ENCODE results near the gene KLHL36.

DNA sequence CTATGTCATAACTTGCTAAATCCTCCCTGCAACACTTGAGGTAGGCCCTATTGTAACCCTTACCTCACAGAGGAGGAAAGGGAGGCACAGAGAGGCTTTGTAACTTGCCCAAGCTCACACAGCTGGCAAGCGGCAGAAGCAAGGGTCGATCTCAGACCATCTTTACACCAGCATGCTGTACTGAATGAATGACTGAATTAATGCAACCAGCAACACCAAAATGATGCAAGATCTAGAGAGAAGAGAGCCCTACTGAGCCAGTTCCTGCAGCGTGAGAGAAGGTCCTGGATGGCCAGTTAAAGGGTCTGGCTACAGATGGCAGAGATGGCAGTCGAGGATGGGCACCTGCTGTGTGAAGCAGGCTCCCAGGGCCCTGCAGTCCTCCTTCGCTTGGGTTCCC lies 8.2 kb upstream of the KLHL36 start:
- TF ChIP-seq POLR2A (IDR thresholded peaks at IDR 0.05): no peak
- TF ChIP-seq, protein P1, sequence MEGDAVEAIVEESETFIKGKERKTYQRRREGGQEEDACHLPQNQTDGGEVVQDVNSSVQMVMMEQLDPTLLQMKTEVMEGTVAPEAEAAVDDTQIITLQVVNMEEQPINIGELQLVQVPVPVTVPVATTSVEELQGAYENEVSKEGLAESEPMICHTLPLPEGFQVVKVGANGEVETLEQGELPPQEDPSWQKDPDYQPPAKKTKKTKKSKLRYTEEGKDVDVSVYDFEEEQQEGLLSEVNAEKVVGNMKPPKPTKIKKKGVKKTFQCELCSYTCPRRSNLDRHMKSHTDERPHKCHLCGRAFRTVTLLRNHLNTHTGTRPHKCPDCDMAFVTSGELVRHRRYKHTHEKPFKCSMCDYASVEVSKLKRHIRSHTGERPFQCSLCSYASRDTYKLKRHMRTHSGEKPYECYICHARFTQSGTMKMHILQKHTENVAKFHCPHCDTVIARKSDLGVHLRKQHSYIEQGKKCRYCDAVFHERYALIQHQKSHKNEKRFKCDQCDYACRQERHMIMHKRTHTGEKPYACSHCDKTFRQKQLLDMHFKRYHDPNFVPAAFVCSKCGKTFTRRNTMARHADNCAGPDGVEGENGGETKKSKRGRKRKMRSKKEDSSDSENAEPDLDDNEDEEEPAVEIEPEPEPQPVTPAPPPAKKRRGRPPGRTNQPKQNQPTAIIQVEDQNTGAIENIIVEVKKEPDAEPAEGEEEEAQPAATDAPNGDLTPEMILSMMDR (IDR thresholded peaks at IDR 0.05 in 8 of 11, conservative IDR thresholded peaks at IDR 0.05 in 3 of 11): no peak
- no peak for TF ChIP-seq POLR2AphosphoS5 (IDR thresholded peaks at IDR 0.05)

Data from spleen (tissue), 7 donors.